HTR-8/SVneo (cell line): ENCODE measurements around the gene PARS2.

Source experiments
- DNase-seq: peaks from one replicate; pipeline ENCODE4 v3.0.0; 2011; ENCODE audit warnings: low spot score, mixed read lengths; ENCODE audit not compliant: insufficient read length
- FAIRE-seq: peaks from 2 replicates; lab custom pipeline; 2011; peaks lifted over from hg19 to GRCh38; lab: Jason Lieb, UNC

Gene PARS2

DNA sequence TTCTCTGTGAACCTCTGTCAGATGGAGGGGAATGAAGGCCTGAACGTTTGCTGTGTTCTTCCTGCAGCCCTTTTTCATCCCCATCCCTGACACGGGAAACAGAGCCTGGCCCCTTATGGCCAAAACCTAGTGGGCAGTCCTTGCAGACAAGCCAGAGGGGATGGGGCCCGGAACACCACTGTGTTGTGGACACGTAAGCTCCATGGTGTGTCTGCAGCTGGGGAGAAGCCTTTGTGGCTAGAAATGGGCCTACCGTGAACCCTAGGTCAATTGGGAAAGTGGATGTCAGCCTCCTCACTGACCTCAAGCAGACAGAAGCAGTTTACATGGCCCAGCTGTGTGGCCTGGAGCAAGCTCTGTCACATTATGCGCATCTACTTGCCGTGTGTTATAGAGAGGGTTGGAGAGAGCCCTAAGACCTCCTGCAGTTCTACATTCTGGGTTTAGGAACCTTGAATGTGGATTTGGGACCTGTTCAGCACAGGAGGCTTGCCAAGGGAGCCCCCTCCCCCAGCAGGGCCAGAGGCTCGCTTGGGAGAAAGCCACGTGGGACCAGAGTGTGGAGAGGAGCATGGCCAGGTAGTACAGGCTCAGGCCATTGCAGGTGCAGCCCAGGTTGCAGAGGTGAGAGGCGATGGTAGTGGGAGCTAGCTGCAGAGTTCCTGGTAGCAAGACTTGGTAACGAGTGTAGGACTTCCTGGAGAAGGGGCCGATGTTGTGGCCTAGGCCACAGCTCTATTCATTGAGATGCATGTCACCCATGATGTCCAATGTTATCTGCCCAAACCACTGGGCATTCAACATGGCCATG is 20.7 kb downstream of the PARS2 start:
- FAIRE-seq: no peak

DNA sequence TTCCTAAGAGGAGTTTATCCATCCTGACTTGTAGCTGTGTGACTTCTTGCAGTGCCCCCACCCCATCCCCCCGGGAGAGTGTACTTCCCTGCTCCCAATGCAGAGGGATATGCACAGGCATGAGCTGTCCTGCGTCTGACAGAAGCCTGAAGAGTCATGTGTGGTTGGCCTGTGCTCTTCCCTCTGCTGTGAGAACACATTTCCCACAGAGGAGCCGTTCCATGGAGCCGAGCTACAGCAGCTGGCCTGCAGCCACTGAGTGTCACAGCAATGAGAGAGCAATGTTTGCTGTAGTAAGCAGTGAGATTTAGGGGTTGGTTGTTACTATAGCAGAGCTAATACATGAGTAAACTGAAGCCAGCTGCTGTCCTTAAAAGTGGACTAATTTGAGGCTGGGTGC is 22.0 kb downstream of the PARS2 start:
- FAIRE-seq: no peak

More for the DNA sequence above, 20.7 kb downstream of the PARS2 start:
- DNase-seq: no peak

DNA sequence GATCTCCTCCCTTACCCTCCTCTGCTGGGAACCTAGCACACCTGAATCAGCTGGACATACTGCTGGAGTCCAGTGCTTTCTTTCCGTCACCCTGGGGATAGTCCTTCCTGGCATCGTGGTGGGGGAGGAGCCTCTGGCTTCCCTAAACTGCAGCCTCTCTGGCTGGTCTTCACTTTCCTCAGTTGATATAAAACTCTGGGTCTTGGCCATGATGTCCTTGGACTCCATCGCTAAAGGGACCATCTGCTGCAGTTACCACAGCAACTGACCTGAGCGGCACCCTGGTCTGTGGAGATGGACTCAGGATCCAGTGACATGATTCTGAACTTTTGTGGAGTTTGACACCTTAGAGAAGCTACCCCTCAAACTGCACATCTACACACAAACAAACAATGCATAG is 22.8 kb downstream of the PARS2 start:
- FAIRE-seq (no peak), DNase-seq (no peak)

More for the DNA sequence above, 22.0 kb downstream of the PARS2 start:
- DNase-seq: no peak

DNA sequence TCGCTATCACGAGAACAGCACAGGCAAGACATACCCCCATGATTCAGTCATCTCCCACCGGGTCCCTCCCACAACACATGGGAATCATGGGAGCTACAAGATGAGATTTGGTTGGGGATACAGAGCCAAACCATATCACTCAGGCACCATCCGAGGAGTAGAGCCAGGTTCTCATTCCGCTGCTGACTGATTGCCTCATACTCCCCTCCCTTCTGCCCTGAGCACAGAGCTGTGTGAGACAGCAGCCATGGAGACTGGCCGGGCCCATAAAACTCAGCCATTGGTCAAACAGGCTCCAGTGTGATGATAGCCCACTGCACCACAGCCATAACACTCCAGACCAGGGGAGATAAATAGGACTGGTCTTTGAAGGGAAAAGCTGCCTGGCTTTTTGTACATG is 26.1 kb downstream of the PARS2 start:
- no peak for FAIRE-seq

DNA sequence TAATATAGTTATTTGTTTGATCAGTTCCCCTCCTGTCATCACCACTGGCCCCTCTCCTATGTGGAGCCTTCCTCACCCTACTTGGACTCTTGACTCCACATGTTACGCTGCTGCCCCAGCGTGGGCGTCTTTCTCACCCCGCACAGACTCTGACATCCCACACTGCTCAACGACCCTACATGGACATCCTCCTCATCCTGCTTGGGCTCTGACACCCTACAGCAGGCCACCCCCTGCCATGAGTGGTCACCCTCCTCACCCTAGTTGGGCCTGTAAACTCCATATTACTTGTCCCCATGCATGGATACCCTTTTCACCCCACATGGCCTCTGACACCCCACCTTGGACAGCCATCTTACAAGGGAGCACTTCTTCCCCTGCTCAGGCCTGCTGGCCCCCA is 27.6 kb downstream of the PARS2 start:
- DNase-seq: no peak
- FAIRE-seq: no peak

More for the DNA sequence above, 26.1 kb downstream of the PARS2 start:
- DNase-seq: no peak

DNA sequence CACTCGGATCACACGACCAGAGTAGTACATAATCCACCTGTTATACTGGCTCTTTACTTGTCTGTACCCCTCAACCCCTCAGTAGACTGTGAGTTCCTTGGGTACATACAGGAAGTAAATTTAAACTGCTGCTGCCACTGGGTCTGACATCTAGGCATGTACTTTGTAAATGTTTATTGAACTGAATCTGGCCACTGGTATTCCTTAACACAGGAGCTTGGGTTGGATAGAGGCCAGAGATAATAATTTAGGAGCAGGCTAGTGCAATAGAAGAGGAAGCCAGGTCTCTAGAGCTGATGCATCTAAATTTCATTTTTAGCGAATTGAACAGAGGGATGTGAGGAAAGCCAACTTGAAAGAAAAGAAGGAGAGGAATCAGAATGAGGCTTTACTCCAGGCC is 36.3 kb downstream of the PARS2 start:
- DNase-seq (no peak), FAIRE-seq (no peak)

DNA sequence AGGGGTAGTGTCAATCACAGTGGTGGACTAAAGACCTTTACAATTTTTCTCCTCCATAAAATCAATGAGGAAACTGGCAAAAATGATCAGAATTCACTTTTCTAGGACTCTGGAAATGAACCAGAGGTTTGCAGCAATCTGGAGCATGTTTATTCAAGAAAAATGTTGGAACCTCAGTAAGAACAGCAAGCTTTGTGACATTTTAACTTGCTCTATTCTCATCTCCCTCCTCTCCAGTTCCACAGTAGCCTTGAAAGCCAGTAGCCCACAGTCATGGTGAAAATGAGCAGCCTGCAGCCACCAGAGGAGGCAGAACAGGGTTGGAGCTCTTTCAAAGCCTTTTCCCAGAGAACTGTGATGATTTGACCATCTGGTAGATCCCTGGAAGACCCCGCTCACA is 39.6 kb downstream of the PARS2 start:
- no peak for DNase-seq
- FAIRE-seq: no peak

DNA sequence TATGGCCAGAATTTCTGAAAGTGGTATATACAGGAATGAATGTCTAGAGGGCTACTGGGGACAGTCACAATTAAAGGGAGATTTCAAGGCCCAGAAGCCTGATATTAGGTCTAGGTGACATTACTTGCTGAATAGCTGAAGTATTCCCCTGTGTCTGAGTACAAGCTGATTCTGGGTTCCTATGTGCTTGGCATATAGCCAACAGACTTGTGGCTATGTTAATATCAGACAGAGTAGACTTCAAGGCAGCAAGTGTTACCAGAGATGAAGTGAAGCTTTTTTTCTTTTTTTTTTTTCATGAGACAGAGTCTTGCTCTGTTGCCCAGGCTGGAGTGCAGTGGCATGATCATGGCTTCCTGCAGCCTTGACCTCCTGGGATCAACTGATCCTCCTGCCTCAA is 40.3 kb downstream of the PARS2 start:
- no peak for FAIRE-seq

DNA sequence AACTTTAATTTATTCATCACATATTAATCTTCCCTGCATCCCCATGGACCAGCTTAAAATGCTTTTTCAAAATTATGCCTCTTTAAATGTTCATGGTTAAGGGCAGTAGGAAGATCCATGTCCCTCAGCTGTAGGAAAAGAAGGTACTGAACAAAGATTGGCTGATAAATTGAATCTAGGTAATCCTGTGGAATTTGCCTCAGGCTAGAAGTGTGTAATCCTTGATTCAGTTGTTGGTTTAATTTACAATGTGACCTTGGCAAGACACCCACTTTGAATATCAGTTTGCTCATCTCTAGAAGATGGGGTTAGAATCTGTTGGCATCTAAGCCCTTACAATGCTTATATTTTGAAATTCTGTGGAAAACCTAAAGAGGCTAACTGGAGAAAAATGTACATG is 42.6 kb downstream of the PARS2 start:
- DNase-seq (no peak), FAIRE-seq (no peak)

More for the DNA sequence above, 40.3 kb downstream of the PARS2 start:
- no peak for DNase-seq

DNA sequence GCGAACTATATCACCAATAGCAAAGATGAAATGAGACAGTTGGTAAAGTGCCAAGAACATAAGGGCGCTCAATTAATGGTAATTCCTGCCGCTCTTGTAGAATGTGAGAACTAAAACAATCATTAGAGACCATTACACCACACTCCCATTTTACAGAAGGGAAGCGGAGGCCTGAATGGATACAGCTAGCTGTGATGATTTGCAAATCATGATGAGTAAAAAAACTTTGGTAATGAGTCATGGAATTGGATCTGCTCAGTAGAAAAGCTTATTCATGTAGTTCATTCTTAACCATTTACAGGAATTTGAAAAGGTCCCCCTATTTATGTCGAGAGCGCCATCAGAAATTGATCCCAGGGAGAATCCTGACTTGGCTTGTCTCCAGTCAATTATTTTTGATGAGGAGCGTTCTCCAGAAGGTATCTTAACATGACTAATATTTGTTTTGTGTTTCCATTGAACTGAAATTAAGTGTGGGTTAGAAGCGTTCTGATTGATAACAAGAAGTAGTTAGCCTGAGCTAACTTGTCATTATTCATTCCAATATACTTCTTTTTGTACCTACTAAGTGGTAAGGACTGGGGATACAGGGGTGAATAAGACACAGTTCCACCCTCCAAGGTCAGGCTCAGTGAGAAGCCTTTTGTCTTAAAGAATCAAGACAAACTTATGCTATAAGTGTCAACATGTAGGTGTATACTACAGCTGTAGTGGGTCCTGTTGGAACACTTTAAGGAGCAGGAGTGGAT is 47.9 kb downstream of the PARS2 start:
- no peak for DNase-seq
- no peak for FAIRE-seq

DNA sequence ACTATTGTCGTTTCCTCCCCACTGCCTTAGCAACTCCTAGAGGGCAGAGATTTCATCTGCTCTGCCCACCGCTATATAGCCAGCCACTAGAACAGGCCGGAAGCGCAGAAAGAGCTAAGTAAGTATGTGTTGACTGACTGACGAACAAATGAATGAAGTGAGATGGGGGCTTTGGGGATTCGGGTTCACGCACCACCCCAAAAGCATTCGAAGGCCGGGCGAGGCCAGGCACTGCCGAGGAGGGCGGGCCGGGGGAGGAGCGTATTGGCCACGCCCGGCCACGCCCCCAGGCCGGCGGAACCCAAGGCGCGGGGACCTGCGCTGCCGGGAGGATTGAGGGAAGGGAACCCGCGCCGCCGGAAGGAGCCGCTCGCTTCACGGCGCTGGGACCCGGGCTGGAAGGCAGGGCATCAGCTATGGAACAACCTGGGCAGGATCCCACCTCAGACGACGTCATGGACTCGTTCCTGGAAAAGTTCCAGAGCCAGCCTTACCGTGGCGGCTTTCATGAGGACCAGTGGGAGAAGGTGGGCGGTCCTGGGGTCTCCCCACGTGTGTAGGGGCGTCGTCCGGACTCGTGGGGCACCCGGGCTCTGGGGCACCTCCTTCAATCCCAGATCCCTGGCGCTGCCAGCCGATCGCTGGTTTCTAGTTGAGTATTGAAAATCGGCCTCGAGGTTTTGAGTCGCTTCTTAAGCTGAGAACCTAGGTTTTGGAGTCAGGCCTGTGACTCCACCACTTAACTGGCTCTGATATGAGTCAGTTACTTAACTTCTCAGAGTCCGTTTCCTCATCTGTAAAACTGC is 48.6 kb downstream of the PARS2 start, which contains the start of gene TTC4:
Gene TTC4, plus strand, starts transcription at position 369 of the 806 bp plus-strand sequence. Its CDS starts 48 bp downstream, at position 417.
- FAIRE-seq: peak; percentile 44
- DNase-seq: peak; percentile 57

DNA sequence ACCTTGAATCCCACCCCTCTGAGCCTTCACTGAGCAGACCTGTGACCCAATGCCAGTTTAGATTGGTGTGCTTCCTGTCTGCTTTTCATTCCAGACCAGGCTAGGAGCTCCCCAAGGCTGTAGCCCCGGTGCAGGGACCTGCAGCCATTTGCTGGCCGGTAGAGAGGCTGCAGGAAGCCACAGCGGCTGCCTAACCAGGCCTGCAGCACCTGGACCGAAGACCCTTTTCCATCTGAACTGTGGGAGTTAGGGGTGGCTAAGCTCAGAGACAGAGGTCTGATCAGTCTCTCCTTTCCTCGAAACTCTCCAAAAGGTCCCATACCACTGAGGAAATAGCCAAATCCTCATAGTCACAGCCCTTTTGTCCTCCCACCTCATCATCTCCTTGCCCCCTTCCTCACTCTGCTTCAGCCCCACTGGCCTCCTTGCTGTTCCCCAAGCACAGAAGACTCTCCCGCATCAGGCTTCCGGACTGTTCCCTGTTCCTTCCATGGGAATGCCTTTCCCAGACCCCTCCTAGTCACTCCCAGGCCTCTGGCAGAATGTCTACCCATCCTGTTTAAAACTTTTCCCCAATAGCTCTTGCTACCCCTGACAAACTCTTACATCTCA is 49.3 kb downstream of the PARS2 start:
- DNase-seq (no peak), FAIRE-seq (no peak)

DNA sequence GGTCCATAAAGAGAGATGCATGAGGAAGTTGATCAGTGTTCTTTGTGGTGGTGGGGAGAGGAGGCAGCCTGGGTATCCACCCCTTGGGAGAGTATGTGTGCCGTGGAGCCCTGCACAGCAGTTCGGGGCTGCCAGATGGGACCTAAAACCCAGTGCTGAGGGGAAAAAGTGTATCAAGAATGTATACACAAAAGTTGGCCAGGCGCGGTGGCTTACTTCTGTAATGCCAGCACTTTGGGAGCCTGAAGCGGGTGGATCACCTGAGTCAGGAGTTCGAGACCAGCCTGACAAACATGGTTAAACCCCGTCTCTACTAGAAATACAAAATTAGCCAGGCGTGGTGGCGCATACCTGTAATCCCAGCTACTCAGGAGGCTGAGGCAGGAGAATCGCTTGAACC is 52.8 kb downstream of the PARS2 start:
- FAIRE-seq (no peak), DNase-seq (no peak)

DNA sequence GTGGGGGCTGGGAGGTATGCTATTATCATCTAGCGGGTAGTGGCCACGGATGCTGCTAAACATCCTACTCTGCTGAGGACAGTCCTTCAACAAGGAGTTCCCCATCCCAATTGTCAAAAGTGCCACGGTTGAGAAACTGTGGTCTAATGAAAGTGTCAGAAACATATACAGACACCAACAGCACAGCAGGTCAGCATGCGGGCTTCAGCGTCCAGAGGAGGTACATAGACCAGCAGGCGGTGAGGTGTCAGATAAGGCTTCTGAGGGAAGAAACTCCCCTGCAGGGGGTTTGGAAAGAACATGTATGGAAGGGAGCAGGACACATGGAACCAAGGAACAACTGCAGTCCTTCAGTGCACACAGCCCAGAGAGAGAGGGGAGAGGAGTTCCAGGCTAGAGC is 53.5 kb downstream of the PARS2 start:
- DNase-seq: no peak
- no peak for FAIRE-seq

DNA sequence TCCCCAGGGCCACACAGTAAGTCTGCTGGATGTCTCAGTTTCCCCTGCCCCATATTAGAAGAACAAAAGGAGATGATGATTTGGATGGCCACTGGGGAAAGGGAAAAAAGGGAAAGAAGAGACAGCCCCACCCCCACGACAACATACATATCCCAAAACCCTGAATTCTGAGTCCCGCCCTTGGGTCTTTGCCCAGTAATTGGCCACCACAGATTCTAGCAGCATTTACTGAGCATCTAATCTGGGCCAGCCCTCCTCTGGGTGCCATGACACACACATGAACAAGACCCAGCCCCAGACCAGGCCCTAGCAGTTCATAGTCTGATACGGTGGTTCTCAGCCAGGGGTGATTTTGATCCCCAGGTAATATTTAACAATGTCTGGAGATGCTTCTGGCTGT is 53.9 kb downstream of the PARS2 start:
- FAIRE-seq (no peak), DNase-seq (no peak)

DNA sequence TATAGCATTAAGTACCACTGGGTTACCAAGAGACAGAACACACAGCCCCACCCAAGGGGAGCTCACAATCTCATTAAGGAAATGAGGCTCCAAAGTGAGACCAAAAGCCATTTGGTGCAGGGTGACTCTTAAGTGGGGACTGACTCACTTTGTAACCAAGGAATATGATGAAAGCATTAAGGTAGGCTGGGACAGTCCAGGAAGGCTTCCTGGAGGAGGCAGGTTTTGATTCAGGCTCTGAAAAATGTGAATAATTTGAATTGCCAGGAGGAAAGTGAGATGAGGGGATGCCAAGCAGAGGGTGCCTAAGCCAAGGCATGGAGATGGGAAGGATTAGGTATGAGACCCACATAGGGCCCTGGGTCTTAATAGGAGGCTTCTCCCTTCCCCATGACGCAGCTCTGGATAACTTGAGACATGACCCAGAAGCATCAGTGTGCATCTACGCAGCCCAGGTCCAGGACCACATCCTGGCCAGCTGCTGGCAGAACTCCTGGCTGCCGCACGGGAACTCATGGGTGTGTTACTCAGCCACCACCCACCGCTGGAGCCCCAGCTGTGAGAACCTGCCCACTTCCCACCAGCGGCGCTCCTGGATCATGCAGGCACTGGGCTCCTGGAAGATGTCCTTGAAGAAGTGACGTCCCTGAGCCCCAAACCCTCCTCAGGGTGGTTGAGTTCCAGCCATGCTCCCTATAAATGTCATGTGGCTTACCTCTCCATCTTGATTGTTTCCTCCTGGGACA is 54.6 kb downstream of the PARS2 start:
- FAIRE-seq (no peak), DNase-seq (no peak)

DNA sequence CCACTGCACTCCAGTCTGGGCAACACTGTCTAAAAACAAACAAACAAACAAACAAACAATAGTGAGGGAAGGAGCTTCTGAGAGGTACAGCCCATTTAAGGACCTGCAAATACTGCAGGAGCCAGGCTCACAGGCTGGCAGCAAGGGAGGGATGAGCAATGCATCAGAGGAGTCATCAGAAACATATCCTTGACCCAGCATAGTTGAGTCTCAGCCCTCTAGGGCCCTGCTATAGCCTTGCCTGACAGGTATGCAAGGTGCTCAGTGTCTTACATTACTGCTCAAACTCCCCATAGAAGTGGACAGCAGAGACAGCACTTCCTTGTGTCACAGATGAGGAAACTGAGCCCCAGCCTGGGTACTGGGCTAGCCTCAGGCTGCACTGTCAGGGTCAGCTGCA is 55.9 kb downstream of the PARS2 start:
- no peak for DNase-seq
- no peak for FAIRE-seq
